Stimulated activated CD8-positive, alpha-beta memory T cell treated with anti-CD3 and anti-CD28 coated beads, Interleukin-12 subunit alpha, Interleukin-12 subunit beta, amount 100 ng/mL, for 24 hours (primary cell): ENCODE measurements around the gene UBASH3A.

Experiments used
- DNase-seq: peaks from one replicate; pipeline ENCODE4 v3.0.0-alpha.2; 2020; ENCODE audit errors: extremely low read depth

UBASH3A gene, protein sequence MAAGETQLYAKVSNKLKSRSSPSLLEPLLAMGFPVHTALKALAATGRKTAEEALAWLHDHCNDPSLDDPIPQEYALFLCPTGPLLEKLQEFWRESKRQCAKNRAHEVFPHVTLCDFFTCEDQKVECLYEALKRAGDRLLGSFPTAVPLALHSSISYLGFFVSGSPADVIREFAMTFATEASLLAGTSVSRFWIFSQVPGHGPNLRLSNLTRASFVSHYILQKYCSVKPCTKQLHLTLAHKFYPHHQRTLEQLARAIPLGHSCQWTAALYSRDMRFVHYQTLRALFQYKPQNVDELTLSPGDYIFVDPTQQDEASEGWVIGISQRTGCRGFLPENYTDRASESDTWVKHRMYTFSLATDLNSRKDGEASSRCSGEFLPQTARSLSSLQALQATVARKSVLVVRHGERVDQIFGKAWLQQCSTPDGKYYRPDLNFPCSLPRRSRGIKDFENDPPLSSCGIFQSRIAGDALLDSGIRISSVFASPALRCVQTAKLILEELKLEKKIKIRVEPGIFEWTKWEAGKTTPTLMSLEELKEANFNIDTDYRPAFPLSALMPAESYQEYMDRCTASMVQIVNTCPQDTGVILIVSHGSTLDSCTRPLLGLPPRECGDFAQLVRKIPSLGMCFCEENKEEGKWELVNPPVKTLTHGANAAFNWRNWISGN

DNA sequence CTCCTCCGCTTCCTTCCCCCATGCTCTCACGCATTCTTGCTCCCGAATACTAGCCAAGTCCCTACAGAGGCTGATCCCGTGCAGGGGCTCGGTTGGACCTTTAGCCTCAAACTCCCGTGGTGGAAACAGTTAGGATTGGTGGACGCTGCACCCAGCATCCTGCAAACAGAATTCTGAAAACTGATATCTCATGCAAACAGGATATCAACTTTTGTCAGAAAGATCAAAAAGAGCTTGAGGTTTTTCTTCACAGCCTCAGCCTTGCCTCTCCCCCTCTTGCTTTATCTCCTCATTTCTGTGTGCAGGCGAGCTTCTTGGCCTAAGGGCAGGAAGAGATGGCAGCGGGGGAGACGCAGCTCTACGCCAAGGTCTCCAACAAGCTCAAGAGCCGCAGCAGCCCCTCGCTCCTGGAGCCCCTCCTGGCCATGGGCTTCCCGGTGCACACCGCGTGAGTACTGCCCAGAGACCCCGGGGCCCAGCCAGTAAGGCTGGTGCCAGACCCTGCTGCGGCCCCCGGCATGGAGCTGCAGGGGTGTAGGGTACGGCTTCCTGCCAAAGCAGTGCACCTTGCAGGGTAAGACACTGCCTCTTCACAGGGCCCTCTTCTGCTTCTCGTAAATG, at the start of gene UBASH3A:
UBASH3A (plus strand) TSS at position 292 of the 621 bp plus-strand sequence; CDS start at position 336, 44 bp downstream.
- DNase-seq, result no peak

DNA sequence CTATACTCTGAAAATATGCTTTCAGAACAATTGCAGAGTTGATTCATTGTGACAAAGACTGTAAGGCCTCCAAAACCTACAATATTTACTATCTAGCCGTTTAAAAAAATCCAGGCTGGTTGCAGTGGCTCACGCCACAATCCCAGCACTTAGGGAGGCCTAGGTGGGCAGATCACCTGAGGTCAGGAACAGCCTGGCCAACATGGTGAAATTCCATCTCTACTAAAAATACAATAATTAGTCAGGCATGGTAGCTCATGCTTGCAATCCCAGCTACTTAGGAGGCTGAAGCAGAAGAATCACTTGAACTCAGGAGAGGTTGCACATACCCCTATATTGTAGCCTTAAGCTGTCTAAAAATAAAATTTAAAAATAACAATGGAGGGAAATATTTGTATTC, 47.7 kb upstream of the UBASH3A start:
- no peak for DNase-seq

DNA sequence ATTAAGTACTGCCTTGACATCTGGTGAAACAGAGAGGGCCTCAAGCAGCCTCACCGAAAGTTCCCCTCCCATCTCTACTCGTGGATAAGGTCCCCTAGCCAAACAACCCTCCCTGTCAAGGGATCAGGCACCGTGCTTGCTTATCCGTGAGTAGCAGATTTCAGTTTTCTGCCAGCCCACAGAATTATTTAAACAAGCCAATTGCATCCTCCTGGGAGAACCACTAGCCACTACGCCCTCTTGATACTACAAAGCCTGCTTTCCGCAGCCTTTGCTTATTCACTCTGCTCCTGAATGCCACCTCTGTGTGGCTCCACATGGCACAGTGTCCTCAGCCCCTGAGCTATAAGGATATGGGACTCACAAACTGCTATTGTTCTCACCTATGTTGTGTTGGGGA, 47.1 kb upstream of the UBASH3A start:
- DNase-seq, result no peak

DNA sequence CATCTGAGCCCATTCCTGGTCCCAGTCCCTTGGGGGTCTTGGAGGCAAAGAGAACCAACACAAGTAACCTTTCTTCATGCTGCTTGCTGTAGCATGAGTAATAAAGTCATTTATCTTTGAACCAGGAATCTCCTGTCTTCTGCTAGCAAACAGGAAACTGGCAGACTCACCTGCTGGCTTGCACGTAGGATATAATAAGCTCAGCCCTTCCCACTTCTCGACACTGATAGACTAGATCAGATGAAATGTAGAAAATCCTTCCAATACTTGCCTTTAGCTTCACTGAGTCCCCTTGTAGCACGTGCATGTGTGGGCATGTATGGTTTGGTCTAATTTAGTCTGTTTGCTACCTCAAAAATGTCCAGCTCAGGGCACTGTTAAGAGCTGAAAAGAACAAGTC, 46.4 kb upstream of the UBASH3A start:
- DNase-seq, result no peak

DNA sequence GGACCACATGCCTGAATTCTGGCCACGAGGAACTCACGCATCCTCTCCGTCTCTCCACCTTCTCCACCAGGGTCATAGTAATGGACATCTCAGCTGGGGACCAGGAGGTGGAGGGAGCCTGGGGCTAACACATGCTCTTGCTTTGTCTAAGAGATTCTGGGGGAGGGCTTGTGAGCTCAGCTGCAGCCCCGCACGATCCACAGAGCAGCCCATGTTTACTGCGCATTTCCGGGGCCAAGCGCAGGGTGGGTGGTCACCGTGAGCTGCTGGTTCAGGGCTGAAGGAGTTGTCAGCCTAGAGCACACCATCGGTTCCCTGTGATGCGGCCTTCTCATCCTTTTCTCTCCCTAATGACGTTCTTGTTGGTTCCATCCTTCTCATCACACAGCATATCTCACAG, 45.4 kb upstream of the UBASH3A start:
- DNase-seq, result no peak

DNA sequence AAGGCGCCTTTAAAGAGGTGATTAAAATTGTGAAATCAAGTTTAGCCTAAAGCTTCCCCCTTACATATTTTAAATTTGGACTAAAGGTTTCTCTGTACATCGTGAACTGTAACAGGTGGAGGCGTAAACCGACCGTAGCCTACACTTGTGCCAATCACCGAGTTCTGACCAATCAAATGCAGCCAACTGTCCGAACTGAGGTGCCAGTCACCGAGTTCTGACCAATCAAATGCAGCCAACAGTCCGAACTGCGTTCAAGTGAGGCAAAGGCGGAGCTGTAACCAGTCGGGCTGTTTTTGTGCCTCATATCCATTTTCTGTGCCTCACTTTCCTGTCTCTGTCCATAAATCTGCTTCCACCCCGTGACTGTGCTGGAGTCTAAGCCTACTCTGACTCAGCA, 44.8 kb upstream of the UBASH3A start:
- DNase-seq, result no peak

DNA sequence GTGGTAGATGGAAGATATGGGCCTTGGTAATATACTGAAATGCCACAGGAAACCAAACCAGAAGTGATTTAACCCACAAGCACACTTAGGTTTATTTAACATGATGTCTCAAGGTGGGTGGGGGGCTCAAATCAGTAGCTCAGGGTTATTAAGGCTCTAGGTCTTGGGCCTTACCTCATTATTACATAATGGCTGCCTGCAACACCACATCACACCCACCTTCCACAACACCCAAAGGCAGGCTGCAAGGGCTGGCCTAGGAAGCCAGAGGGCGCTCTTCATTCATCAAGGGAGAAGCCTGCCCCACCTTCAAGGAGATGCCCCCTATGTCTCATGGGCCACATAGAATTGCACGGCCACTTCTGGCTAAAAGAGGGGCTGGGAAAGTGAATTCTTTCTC, 43.4 kb upstream of the UBASH3A start:
- DNase-seq, result no peak

DNA sequence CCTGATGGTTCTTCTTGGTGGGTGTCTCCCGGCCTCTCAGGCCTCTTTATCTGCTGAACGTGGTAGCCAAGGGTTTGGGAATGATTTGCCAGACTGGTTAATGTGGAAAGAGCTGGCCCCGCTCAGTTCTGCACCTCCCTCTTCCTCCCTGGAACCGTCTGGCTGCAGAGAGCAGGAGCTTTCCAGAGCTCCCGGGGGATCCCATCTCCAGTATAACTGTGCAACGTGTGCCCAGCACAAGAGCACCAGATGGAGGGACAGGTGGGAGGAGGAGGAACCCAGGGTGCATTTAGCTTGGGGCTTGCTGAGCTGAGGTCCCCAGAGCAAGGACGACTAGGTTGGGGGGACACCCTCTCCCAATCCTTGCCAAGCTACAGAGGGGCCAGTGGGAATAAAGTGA, 42.4 kb upstream of the UBASH3A start:
- no peak for DNase-seq

DNA sequence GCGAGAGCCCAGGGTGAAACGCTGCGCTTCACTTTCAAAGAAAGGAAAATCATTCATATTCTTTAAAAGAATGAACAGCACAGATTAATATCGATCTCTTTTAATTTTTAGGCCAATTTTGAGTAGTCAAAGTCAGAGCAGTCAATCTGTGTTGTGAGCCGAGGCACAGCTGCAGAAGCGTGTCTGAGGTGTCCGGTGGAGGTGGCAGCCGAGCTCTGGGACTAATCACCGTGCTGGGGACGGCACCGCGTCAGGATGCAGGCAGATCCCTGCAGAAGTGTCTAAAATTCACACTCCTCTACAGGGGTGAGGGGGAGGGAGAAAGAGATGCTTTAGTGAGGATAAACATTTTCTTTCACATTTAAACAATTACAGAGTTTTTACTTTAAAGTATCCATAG, 41.5 kb upstream of the UBASH3A start:
- no peak for DNase-seq

DNA sequence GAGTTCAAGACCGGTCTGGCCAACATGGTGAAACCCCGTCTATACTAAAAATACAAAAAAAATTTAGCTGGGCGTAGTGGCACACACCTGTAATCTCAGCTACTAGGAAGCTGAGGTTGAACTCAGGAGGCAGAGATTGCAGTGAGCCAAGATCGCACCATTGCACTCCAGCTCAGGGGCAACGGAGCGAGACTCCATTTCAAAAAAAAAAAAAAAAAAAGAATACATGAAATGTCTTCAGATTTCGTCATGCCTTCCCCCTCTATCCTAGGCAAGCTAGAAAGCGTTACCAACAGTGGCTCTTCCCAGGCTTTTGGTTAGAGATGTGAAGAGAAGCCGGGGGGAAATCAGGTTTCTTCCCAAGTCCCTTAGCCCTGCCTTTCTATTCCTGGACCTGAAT, 41.0 kb upstream of the UBASH3A start:
- DNase-seq, result no peak

DNA sequence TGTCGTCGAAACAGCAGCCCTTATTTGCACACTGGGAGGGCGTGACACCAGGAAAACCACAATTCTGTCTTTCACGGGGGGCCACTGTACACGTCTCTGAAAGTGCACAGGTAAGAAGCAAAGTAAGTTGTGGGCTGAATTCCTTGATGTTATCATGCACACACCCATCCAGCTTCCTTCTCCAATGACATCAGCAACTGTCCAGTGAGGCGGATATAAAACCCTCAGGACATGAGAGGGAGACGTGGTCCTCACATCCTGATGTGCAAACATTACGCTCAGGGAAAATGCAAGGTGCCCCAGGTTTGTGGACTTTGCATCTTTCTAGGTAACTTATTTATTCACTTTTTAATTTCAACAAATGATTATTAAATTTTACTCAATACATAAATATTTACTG, 40.4 kb upstream of the UBASH3A start:
- DNase-seq, result no peak

DNA sequence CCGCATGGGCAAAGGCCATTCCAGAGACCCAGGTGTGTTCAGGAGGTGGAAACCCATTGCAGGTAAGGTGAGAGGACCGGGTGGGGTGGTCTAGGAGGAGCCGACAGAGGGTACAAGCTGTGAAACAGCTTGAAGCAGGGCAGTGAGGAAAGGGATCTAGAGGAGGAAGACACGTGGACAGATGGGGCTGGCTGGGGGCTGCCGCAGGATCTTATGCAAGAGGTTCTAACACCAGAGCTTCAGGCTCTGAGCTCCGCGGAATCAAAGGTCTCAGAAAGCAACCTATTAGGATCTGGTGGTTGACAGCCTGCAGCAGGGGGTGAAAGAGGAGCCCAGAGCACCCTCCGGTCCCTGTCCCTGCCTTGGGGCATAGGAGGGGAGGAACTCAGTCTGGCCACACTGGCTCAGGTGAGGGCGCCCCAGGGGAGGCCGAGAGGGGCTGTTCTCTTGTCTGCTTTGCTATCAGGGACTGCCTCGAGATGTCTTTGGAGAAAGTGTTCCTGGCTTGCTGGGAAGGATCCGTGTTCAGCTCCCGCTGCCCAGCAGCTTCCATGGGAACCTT, 39.3 kb upstream of the UBASH3A start:
- DNase-seq, result no peak

DNA sequence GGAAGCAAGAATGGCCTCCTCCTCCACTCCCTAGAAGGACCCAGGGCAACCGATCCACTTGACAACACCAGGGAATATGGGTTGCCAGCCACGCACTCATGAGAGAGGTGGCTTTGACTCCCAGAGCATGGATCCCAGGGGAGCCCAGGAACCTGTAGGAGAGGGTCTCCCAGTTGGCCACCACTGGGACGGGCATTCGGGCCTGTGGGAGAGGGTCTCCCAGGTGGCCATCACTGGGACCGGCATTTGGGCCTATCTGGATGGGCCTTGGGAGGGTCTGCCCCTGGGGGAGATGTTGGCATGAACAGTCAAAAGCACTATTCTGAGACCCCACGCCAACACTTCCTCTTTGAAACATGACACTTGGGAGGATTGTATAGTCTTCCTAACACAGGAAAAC, 37.9 kb upstream of the UBASH3A start:
- DNase-seq, result no peak

DNA sequence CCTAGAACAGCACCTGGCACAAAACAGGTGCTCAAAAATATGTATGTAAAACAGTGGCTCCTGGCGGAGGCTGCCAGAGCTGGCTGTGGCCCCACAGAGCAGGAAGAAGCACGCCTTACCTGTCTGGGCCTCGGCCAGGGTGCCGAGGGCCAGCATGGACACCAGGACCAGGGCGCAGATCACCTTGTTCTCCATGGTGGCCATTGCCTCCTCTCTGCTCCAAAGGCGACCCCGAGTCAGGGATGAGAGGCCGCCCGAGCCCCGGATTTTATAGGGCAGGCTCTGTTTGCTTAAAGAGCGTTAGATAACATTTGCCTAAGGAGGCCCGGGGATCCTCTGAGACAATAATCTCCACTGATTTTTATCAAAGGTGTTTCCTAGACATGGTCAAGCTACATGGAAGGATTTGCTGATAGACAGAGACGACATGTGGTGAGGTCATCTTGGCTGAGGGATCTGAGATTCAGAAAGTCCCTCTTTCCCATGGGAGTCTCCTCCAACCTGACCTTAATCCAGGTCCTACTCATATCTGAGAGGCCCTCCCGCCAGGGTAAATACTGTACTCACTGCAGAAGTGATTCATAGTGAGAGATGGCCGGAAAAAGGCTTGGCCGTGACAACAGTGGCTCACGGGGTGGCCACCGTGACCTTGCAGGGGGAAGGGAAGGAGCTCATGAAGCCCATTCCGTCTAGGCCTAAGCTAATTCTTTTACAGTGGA, 37.3 kb upstream of the UBASH3A start, which contains the start of gene TFF1:
TFF1 (minus strand) TSS at position 244 of the 719 bp plus-strand sequence; CDS start at position 204, 40 bp downstream.
- no peak for DNase-seq

DNA sequence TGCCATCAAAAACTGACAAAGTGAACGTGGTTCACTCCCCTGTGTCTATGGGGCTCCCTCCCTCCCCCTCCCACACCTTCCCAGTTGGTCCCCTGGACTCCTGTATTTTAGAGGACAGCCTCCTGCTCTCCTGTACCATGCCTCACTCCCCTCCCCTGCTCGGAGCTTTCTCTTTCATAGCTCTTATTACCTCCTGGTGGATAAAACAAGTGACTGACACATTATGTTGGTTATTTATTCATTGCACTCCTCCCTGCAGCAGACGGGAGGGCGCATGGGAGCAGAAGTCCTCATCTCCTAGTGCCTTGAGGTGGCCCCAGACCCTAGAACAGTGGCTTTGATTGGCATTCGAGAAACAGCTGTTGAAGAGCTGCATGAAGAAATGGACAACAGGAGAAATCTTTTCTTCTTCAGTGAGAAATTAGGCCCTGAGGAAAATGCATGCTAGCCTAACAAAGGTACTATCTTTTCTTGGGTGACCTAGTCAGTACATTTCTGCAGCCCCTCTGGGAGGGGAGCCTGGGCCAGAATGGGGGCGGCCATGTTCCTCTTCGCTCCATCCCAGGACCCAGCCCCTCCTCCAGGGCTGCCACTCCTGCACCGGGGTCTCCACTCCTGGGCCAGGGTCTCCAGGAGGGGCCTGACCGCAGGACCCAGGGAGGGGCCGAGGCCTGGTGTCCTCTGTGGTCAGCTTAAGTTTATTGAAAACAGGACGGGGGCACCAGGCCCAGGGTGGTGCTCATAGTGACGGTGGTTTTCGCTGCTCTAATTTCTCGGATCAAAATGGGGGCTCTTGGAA, 36.1 kb upstream of the UBASH3A start:
- DNase-seq, result no peak

DNA sequence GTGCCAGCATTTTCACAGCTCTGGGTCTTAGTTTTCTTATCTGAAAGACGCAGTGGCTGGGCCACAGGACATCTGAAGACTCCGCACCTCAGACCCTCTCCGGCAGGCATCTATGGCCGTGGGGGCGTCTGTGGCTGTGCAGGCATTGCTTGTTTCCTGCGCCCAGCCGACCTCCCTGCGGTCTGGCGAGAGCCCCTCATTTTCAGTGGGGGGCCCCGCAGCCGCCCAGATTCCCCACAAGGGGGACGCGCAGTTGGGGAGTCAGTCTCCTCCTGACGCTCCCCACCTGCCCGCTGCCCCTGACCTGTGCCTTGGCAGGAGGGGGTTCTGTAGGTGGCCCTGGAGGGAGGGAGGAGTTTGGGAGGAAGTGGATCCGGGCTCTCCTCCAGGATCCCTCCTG, 33.9 kb upstream of the UBASH3A start:
- DNase-seq, result no peak

DNA sequence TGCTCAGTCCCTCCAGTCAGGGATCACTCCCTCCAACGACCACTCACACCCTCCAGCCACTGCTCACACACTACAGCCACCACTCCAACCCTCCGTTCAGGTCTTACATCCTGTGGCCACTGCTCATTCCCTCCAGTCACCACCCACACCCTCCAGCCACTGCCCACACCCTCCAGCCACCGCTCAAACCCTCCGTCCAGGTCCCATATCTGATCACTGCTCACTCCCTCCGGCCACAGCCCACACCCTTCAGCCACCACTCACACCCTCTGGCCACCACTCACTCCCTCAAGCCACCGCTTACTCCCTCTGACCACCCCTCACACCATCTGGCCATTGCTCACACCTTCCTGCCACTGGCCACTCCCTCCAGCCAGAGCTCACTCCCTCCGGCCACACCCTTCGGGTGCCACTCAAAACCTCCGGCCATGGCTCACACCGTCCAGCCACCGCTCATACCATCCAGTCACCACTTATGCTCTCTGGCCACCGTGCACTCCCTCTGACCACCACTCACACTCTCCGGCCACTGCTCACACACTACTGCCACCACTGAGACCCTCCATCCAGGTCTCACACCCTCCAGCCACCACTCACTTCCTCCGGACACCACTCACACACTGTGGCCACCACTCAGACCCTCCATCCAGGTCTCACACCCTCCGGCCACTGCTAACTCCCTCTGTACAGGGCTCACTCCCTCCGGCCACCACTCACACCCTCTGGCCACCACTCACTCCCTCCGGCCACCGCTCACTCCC, 32.6 kb upstream of the UBASH3A start:
- DNase-seq, result no peak

DNA sequence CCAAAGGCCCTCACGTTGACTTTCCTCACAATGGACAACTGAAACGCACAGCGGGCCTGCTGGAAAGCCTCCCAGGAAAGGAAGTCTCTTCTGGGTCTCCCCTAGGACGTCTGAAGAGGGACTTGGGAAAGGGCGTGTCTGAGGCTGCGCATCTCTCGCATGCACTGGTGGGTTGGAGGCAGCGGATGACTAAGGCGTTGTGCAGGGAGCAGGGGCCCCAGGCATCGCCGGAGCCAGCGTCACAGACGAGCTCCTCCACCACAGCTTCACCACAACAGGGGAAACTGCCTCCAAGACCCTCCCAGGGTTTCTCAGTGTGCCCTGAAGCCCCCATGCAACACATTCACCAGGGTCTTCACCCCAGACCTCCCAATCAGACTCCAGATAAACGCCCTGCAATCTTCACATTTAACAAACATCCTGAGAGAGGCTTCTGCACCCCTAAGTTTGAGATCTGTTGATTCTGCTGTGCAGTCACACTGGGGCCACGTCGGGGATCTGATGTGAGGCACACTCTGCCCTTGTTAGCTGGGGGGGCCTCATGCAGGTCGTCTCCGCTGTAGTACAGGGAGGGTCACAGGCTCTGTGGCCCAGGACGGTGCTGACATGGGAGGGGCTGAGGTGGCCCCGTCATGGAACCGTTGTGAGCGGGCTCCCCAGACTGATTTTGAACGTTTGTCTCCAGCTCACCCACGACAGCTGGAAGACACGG, 30.4 kb upstream of the UBASH3A start:
- no peak for DNase-seq

DNA sequence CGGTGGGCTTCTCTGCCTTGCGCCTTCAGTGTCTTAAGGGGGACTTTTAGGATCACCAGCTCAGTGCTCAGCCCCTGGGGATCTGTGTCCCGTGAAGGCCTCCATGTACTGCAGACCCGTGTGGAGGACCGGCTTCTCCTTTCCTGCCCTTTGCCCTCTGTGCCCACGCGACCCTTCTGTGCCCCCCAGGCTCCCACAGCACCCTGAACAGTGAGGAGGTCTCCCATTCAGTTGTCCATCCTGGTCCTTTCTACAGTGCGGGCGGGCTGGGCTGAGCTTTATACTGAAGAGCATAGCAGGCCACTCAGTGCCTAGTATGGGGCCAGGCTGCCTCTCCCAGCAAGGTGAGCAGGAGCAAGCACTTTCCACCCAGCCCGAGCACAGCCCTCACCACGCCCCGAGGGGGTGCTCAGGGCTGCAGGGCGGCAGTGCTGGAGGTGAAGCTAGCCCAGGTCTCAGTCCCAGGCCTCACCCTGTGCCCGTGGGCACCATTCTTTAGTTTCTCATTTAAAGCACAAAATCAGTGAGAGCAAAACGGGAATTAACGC, 29.7 kb upstream of the UBASH3A start:
- DNase-seq, result no peak
